ENCODE results near the gene ALG12. TPM values are rescaled to one million over a fixed set of nuclear protein-coding genes. Genes with fewer than 3 reads are reported as not detected.

The ALG12 gene
- total RNA-seq, 1 experiment from 2014 or later: 18.2 TPM

- no peaks in the 10 kb centered on the region for H3K4me1 Mint-ChIP-seq (ENCODE audit: insufficient read depth, unreplicated experiment)
- H3K9me3 Mint-ChIP-seq (ENCODE audit: unreplicated experiment): no peaks in the 10 kb centered on the region
- H3K36me3 Mint-ChIP-seq (ENCODE audit: insufficient read depth, unreplicated experiment): peaks cover 45% of the 10 kb centered on the region
- intact Hi-C loops (cut with micrococcal nuclease): no loop called here
- H3K27ac Mint-ChIP-seq (ENCODE audit: low read depth, unreplicated experiment): no peak overlapping the region
- no TSS peak for BruUV-seq (replicated peaks)
- ChIA-PET POLR2A (no interaction called here), CTCF (interaction anchor here (1.2 kb wide), 1 partner anchor 51 kb away, joined by 4 read pairs; no protein-coding TSS in a partner anchor)
- DNase-seq (ENCODE audit: unreplicated experiment): no peak
- H3K27me3 Mint-ChIP-seq (ENCODE audit: insufficient read depth, unreplicated experiment): no peaks in the 10 kb centered on the region
- H3K4me3 Mint-ChIP-seq (ENCODE audit: unreplicated experiment): no peak overlapping the region
- no peak for TF ChIP-seq CTCF (IDR thresholded peaks at IDR 0.05; ENCODE audit: unreplicated experiment)
Observed at GRCh38 chr22:49905465-49905864, 12.8 kb downstream of the ALG12 start.

- Mint-ChIP-seq H3K36me3 (ENCODE audit: insufficient read depth, unreplicated experiment) (peaks cover 53% of the 10 kb centered on the region), H3K27ac (ENCODE audit: low read depth, unreplicated experiment) (no peak overlapping the region), H3K27me3 (ENCODE audit: insufficient read depth, unreplicated experiment) (no peaks in the 10 kb centered on the region), H3K4me3 (ENCODE audit: unreplicated experiment) (no peak overlapping the region), H3K4me1 (ENCODE audit: insufficient read depth, unreplicated experiment) (no peaks in the 10 kb centered on the region), H3K9me3 (ENCODE audit: unreplicated experiment) (no peaks in the 10 kb centered on the region)
- no peak for TF ChIP-seq CTCF (IDR thresholded peaks at IDR 0.05; ENCODE audit: unreplicated experiment)
- BruUV-seq (replicated peaks): no TSS peak
- intact Hi-C loops (cut with micrococcal nuclease): no loop called here
- no peak for DNase-seq (ENCODE audit: unreplicated experiment)
- ChIA-PET POLR2A (interaction anchor here (0.6 to 0.7 kb wide), 2 partner anchors 10 to 13 kb away, joined by 3 read pairs; no protein-coding TSS in a partner anchor), CTCF (interaction anchor here (0.6 kb wide), 1 partner anchor 259 kb away, joined by 3 read pairs; no protein-coding TSS in a partner anchor)
Observed at GRCh38 chr22:49904040-49904369, 14.2 kb downstream of the ALG12 start.

GRCh38 chr22:49903322-49904039 is 14.8 kb downstream of the ALG12 start:
- no peak for DNase-seq (ENCODE audit: unreplicated experiment)
- peaks cover 52% of the 10 kb centered on the region for H3K36me3 Mint-ChIP-seq (ENCODE audit: insufficient read depth, unreplicated experiment)
- TSS peak; percentile 34 for BruUV-seq (replicated peaks)
- H3K4me3 Mint-ChIP-seq (ENCODE audit: unreplicated experiment): no peak overlapping the region
- no peaks in the 10 kb centered on the region for H3K4me1 Mint-ChIP-seq (ENCODE audit: insufficient read depth, unreplicated experiment)
- TF ChIP-seq CTCF (IDR thresholded peaks at IDR 0.05; ENCODE audit: unreplicated experiment): no peak
- H3K9me3 Mint-ChIP-seq (ENCODE audit: unreplicated experiment): no peaks in the 10 kb centered on the region
- CTCF ChIA-PET: interaction anchor here (0.6 kb wide), 1 partner anchor 259 kb away, joined by 3 read pairs; no protein-coding TSS in a partner anchor
- H3K27me3 Mint-ChIP-seq (ENCODE audit: insufficient read depth, unreplicated experiment): no peaks in the 10 kb centered on the region
- intact Hi-C loops (cut with micrococcal nuclease): no loop called here
- POLR2A ChIA-PET: interaction anchor here (0.5 to 0.7 kb wide), 3 partner anchors 10 to 652 kb away, joined by 3 read pairs; no protein-coding TSS in a partner anchor
- H3K27ac Mint-ChIP-seq (ENCODE audit: low read depth, unreplicated experiment): no peak overlapping the region

GRCh38 chr22:49901457-49901856 is 16.8 kb downstream of the ALG12 start:
- no peak overlapping the region for H3K4me3 Mint-ChIP-seq (ENCODE audit: unreplicated experiment)
- H3K27me3 Mint-ChIP-seq (ENCODE audit: insufficient read depth, unreplicated experiment): no peaks in the 10 kb centered on the region
- CTCF ChIA-PET: no interaction called here
- no peak for DNase-seq (ENCODE audit: unreplicated experiment)
- POLR2A ChIA-PET: no interaction called here
- H3K9me3 Mint-ChIP-seq (ENCODE audit: unreplicated experiment): no peaks in the 10 kb centered on the region
- TF ChIP-seq CTCF (IDR thresholded peaks at IDR 0.05; ENCODE audit: unreplicated experiment): no peak
- intact Hi-C loops (cut with micrococcal nuclease): no loop called here
- peaks cover 54% of the 10 kb centered on the region for H3K36me3 Mint-ChIP-seq (ENCODE audit: insufficient read depth, unreplicated experiment)
- BruUV-seq (replicated peaks): no TSS peak
- H3K27ac Mint-ChIP-seq (ENCODE audit: low read depth, unreplicated experiment): no peak overlapping the region
- H3K4me1 Mint-ChIP-seq (ENCODE audit: insufficient read depth, unreplicated experiment): no peaks in the 10 kb centered on the region

Measured in MCF 10A (cell line).